ENCODE data around the gene CSNK2A3. TPM values are rescaled to one million over a fixed set of nuclear protein-coding genes. Genes with fewer than 3 reads are reported as not detected.
"Not testable (repeated sequence)": the region's sequence is repeated elsewhere in the genome, so short reads cannot be mapped to it uniquely, and the experiment has no call there.

The CSNK2A3 gene
- 0.69 and 0.75 TPM in 2 replicates for total RNA-seq (ENCODE audit: low replicate concordance)
- long read RNA-seq, partial matches to known transcripts = 0 of 1 reads
- long read RNA-seq, other reads (novel, unspliced or antisense) = 0 of 1 reads

DNA sequence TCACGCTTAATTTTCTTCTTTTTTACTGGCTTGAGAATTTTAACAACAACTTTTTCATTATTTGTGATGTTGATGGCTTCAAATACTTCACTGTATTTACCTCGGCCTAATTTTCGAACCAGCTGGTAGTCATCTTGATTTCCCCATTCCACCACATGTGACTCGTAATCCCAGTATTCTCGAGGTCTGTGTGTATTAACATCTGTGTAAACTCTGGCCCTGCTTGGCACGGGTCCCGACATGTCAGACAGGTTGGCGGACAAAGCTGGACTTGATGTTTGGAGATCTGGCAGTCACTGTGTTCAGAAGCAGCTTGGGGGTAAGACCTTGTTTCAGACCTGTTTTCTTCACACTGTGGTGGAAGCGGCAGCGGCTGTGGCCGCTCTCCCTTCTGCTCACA lies at the start of gene CSNK2A3:
Gene CSNK2A3, minus strand, starts transcription at position 373 of the 400 bp plus-strand sequence. Its CDS starts 131 bp downstream, at position 242.
- not testable (repeated sequence) for H3K9me3 Mint-ChIP-seq; H3K27me3 Mint-ChIP-seq; H3K4me3 Mint-ChIP-seq; DNase-seq (ENCODE audit: extremely low spot score, unreplicated experiment); H3K27ac Mint-ChIP-seq; H3K36me3 Mint-ChIP-seq
- H3K4me1 Mint-ChIP-seq (ENCODE audit: unreplicated experiment) = peaks cover 29% of the 10 kb centered on the region

DNA sequence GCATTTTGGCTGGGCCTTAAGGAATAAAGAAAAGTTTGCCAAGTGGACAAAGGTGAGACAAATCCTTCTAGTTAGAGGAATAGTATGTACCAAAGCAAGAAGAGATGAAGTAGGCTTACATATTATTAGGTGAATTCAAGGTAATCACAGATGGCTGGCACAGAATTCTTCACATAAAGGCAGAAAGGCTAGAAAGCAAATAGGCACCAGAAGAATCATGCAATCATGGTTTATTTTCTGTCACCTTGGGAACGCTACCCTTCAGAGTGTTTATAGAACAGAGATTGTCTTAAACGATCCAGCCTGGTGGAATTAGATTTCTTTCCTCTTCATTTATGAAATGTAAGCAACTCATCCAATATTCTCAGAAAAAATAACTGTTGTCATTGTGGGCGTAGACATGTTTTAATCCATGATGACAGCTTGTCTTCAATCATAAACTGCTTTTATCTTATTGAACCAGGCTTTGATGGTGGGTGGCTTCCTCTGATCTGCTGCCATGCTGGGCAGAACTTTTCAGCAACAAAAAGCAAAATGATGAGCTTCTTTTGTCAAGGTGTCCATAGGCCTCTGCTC lies 49.0 kb upstream of the CSNK2A3 start:
- no peak overlapping the region for H3K4me3 Mint-ChIP-seq

DNA sequence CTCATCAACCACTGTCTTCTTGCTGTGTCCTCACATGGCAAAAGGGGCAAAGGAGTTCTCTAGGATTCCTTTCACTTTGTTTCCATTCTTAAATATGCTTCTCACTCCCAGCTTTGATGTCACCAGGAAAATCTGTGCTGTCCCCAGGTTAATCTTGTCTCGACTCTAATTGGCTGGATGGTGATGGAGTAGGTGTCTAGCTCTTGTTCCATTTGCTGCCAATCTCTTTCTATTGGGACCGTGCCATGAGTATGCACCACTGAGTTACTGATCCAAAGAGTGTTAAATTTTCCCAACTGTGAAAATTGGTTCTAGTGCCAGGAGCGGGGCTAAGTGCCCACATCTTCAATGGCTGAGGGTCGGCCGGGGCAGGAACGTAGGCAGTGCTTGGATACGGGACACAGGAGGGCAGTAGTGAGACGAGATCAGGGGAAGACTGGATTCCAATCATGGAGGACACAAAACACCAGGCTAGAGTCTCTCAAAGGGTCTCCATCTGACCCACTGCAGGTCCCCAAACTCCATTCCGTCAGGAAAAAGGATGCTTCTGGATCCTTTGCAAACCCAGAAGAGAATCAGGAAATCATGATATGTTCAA lies 47.7 kb upstream of the CSNK2A3 start:
- Mint-ChIP-seq H3K27ac (no peak overlapping the region), H3K4me3 (no peak overlapping the region), H3K4me1 (ENCODE audit: unreplicated experiment) (peaks cover 18% of the 10 kb centered on the region), H3K27me3 (peaks cover 19% of the 10 kb centered on the region), H3K9me3 (no peaks in the 10 kb centered on the region), H3K36me3 (no peaks in the 10 kb centered on the region)
- DNase-seq (ENCODE audit: extremely low spot score, unreplicated experiment) = no peak
- TF ChIP-seq, protein P1, sequence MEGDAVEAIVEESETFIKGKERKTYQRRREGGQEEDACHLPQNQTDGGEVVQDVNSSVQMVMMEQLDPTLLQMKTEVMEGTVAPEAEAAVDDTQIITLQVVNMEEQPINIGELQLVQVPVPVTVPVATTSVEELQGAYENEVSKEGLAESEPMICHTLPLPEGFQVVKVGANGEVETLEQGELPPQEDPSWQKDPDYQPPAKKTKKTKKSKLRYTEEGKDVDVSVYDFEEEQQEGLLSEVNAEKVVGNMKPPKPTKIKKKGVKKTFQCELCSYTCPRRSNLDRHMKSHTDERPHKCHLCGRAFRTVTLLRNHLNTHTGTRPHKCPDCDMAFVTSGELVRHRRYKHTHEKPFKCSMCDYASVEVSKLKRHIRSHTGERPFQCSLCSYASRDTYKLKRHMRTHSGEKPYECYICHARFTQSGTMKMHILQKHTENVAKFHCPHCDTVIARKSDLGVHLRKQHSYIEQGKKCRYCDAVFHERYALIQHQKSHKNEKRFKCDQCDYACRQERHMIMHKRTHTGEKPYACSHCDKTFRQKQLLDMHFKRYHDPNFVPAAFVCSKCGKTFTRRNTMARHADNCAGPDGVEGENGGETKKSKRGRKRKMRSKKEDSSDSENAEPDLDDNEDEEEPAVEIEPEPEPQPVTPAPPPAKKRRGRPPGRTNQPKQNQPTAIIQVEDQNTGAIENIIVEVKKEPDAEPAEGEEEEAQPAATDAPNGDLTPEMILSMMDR (conservative IDR thresholded peaks at IDR 0.05) = no peak

More for the DNA sequence above, 49.0 kb upstream of the CSNK2A3 start:
- DNase-seq (ENCODE audit: extremely low spot score, unreplicated experiment) = no peak
- H3K27ac Mint-ChIP-seq = no peak overlapping the region
- peaks cover 14% of the 10 kb centered on the region for H3K4me1 Mint-ChIP-seq (ENCODE audit: unreplicated experiment)
- TF ChIP-seq, protein P1 (conservative IDR thresholded peaks at IDR 0.05) = no peak
- H3K36me3 Mint-ChIP-seq = no peaks in the 10 kb centered on the region
- peaks cover 19% of the 10 kb centered on the region for H3K27me3 Mint-ChIP-seq
- no peaks in the 10 kb centered on the region for H3K9me3 Mint-ChIP-seq

DNA sequence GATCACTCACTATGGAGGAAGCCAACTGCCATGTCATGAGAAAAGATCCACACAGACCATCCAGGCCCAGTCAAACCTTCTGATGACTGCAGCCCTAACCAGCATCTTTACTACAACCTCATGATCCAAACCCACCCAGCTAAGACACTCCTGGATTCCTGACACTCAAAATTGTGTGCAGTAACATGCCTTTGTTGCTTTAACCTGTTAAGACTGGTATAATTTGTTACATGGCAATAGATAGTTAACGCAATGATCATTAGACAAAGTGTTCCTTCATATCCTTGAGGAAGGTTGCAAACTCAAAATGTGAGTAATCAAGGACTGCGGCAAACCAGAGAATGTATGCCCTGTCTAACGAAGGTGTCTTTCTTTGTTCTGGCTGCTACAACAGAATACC lies 47.1 kb upstream of the CSNK2A3 start:
- H3K4me3 Mint-ChIP-seq = no peak overlapping the region
- H3K27ac Mint-ChIP-seq = no peak overlapping the region
- H3K36me3 Mint-ChIP-seq = no peaks in the 10 kb centered on the region
- TF ChIP-seq, protein P1 (conservative IDR thresholded peaks at IDR 0.05) = no peak
- peaks cover 22% of the 10 kb centered on the region for H3K27me3 Mint-ChIP-seq
- DNase-seq (ENCODE audit: extremely low spot score, unreplicated experiment) = no peak
- peaks cover 18% of the 10 kb centered on the region for H3K4me1 Mint-ChIP-seq (ENCODE audit: unreplicated experiment)
- H3K9me3 Mint-ChIP-seq = no peaks in the 10 kb centered on the region

DNA sequence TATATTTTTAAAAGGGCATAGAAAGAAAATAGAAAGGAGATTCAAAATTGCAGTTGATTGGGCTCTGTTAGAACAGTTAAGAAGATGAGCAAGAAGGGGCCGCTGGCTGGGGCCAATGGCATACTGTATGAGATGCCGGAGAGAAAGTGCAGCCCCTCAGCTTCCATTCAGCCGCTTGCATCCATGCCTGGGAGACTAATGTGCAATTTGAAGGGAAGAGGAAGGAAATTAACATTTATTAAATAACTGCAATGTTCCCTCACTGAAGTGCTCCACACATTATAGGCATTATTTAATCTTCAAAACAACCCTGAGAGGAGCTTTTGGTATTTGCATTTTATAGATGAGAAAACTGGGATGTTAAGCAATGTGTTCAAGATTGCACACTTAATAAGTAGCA lies 44.7 kb upstream of the CSNK2A3 start:
- peaks cover 11% of the 10 kb centered on the region for H3K4me1 Mint-ChIP-seq (ENCODE audit: unreplicated experiment)

DNA sequence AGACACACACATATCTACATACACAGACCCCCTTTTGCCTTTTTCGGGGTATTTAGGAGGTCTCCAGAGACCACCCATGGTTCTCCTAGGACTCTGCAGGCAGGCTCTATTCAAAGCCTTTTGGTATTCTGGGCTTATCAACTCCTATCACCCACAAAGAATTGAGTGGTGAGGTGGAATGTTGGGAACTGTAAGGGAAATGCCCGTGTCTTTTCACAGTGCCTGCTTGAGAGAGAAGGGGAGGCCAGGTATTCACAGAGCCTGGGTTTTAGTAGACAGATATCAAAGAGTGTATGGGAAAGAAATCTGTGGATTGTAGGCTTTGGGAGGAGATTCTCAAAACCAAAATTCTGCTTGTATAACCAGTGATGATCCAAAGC lies 44.0 kb upstream of the CSNK2A3 start:
- no peak for DNase-seq (ENCODE audit: extremely low spot score, unreplicated experiment)
- Mint-ChIP-seq H3K4me3 (no peak overlapping the region), H3K9me3 (no peaks in the 10 kb centered on the region), H3K27ac (no peak overlapping the region), H3K36me3 (peaks cover 4% of the 10 kb centered on the region), H3K4me1 (ENCODE audit: unreplicated experiment) (peaks cover 7% of the 10 kb centered on the region), H3K27me3 (peaks cover 15% of the 10 kb centered on the region)
- TF ChIP-seq, protein P1 (conservative IDR thresholded peaks at IDR 0.05) = no peak

More for the DNA sequence above, 44.7 kb upstream of the CSNK2A3 start:
- Mint-ChIP-seq H3K27ac (no peak overlapping the region), H3K9me3 (no peaks in the 10 kb centered on the region), H3K27me3 (peaks cover 19% of the 10 kb centered on the region), H3K4me3 (no peak overlapping the region), H3K36me3 (peaks cover 4% of the 10 kb centered on the region)
- TF ChIP-seq, protein P1 (conservative IDR thresholded peaks at IDR 0.05) = no peak
- DNase-seq (ENCODE audit: extremely low spot score, unreplicated experiment) = no peak
